ENCODE data around the gene RAD51B.

DNA sequence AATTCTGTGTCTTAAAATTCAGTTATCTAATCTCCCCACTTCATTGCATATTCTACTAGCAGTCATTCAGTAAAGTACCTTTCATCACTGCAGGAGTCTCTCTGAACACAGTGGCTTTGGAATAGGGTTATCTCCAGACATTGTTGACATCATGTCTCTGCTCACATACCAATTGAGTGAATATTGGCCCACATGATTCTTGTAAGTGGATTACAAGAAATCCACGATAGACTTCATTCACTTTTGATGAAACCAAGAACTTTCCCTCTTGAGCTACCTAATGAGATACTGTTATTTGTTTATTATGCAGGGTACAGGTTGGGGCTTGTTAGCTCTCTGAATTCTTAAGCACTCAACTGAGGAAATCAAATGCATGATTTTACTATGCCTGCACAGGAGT, 284.9 kb downstream of the RAD51B start:
- TF ChIP-seq POLR2AphosphoS5 (IDR thresholded peaks at IDR 0.05; ENCODE audit: low read depth, low read length) (no peak), POLR2A (IDR thresholded peaks at IDR 0.05; ENCODE audit: low read depth, low read length) (no peak), TAF1 (IDR thresholded peaks at IDR 0.05; ENCODE audit: low read depth, low read length) (no peak)

Measured in GM12891 (cell line).